HEK293 (cell line): ENCODE results near the gene AVPR1B.

Experiments used
- BCL11A ChIP-seq: fragments of 450-650 bp; formaldehyde crosslinking; IDR thresholded peaks from 2 replicates; pipeline ENCODE4 v1.5.1; 2016; ENCODE audit warnings: low read depth, missing biosample characterization, missing genetic modification characterization
- SETDB1 ChIP-seq: IDR thresholded peaks from one replicate; pipeline ENCODE4 v1.6.1; 2017; ENCODE audit warnings: mild to moderate bottlenecking, low read length, moderate library complexity, mixed read lengths; ENCODE audit not compliant: insufficient read length
- ZNF777 ChIP-seq: fragments of 450-650 bp; formaldehyde crosslinking; IDR thresholded peaks from 2 replicates; pipeline ENCODE4 v1.5.1; 2017; ENCODE audit warnings: missing biosample characterization, missing genetic modification characterization, borderline replicate concordance

DNA sequence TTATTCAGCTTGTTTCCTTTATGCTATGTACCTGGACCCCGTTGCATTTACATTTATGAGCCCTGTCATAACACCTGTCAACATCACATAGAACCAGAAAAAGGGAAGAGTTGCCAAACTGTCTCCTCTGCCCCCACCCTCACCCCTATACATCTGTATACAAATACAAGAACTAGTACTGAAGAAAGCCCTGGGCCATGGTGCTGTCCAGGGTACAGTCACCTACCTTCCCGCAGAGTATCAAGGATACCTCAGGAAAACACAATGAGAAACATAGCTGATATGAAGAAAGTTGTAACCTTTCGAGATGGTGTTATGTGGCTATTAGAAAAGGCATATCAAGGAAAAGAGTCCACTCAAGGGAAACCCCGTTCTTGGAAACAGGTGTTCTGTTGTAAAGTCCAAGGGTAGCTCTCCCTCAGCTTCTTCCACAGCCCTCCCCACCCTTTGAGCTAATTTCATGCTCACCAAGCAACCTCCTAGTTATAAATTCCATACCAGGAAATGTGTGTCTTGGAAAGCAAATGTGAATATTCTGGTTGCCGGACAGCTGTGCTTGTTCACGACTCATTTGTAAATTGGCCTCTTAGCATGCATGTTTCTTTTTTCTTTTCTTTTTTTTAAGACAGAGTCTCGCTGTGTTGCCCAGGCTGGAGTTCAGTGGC is 16.7 kb upstream of the AVPR1B start:
- TF ChIP-seq SETDB1 (no peak), ZNF777 (no peak), BCL11A (no peak)
